Fibroblast of skin of left quadriceps (primary cell): ENCODE results near the gene TAS2R41.
"Not testable (repeated sequence)": the region's sequence is repeated elsewhere in the genome, so short reads cannot be mapped to it uniquely, and the experiment has no call there.

Experiments used
- DNase-seq, 2 experiments: peaks; one replicate each; pipeline ENCODE4 v3.0.0-alpha.2; 2013; ENCODE audit warnings: low read depth in 2 of 2

The TAS2R41 gene

GRCh38 chr7:143456992-143457793 lies 20.5 kb upstream of the TAS2R41 start:
- peak; percentile 61 to 63 for DNase-seq

GRCh38 chr7:143458263-143458662 lies 19.4 kb upstream of the TAS2R41 start:
- DNase-seq, result peak; percentile 68 to 69

- no peak for DNase-seq
Measured at GRCh38 chr7:143458681-143459080, 19.0 kb upstream of the TAS2R41 start.

- DNase-seq, result no peak
Measured at GRCh38 chr7:143459359-143459758, 18.3 kb upstream of the TAS2R41 start.

- DNase-seq, result no peak
Measured at GRCh38 chr7:143460271-143460979, 17.2 kb upstream of the TAS2R41 start.

- DNase-seq, result no peak
Measured at GRCh38 chr7:143462045-143462444, 15.6 kb upstream of the TAS2R41 start.

- DNase-seq, result no peak
Measured at GRCh38 chr7:143463556-143463955, 14.1 kb upstream of the TAS2R41 start.

GRCh38 chr7:143463957-143464356 lies 13.7 kb upstream of the TAS2R41 start:
- DNase-seq, result no peak

- no peak for DNase-seq
Measured at GRCh38 chr7:143467724-143468123, 9.9 kb upstream of the TAS2R41 start.

GRCh38 chr7:143472071-143472689 lies 5.5 kb upstream of the TAS2R41 start:
- not testable (repeated sequence) for DNase-seq

- DNase-seq, result no peak
Measured at GRCh38 chr7:143479055-143479766, 1.5 kb downstream of the TAS2R41 start.

GRCh38 chr7:143480501-143480900 lies 2.8 kb downstream of the TAS2R41 start:
- no peak for DNase-seq

GRCh38 chr7:143484119-143484518 lies 6.4 kb downstream of the TAS2R41 start:
- no peak for DNase-seq

- no peak for DNase-seq
Measured at GRCh38 chr7:143485094-143485493, 7.4 kb downstream of the TAS2R41 start.

- no peak for DNase-seq
Measured at GRCh38 chr7:143485500-143485899, 7.8 kb downstream of the TAS2R41 start.

- DNase-seq, result not testable (repeated sequence)
Measured at GRCh38 chr7:143486266-143486665, 8.6 kb downstream of the TAS2R41 start.

GRCh38 chr7:143487061-143487460 lies 9.4 kb downstream of the TAS2R41 start:
- DNase-seq, result no peak

- no peak for DNase-seq
Measured at GRCh38 chr7:143487566-143487965, 9.9 kb downstream of the TAS2R41 start.

GRCh38 chr7:143490717-143491306 lies 13.1 kb downstream of the TAS2R41 start:
- no peak for DNase-seq

GRCh38 chr7:143492043-143492471 lies 14.4 kb downstream of the TAS2R41 start:
- DNase-seq, result peak in 1 of 2 experiments; percentile 52
